Thyroid gland (tissue), 4 donors: ENCODE measurements around the gene DAZL. TPM values are rescaled to one million over a fixed set of nuclear protein-coding genes. Genes with fewer than 3 reads are reported as not detected.

ENCODE experiments used
- DNase-seq, 2 donors: peaks; one replicate each; pipeline ENCODE4 v3.0.0-alpha.2; 2019
- H3K27ac ChIP-seq, 3 donors: fragments of 200-600 bp; sonication (generic); 1 replicate in 2 of 3; 2 replicates in 1 of 3; pipeline ENCODE4 v1.5.1; 2016 to 2019; ENCODE audit warnings: mild to moderate bottlenecking in 1 of 3, moderate library complexity in 1 of 3
- H3K27me3 ChIP-seq: fragments of 200-600 bp; sonication (generic); one replicate; pipeline ENCODE4 v1.5.1; 2019
- H3K36me3 ChIP-seq, 2 donors: fragments of 200-600 bp; sonication (generic); one replicate each; pipeline ENCODE4 v1.5.1; 2016 to 2019
- H3K4me1 ChIP-seq, 2 donors: fragments of 200-600 bp; sonication (generic); one replicate each; pipeline ENCODE4 v1.5.1; 2017 to 2019
- H3K4me3 ChIP-seq, 3 donors: fragments of 200-600 bp; sonication (generic); replicated peaks in 1 of 3; 1 replicate in 2 of 3; 2 replicates in 1 of 3; pipeline ENCODE4 v1.5.1; 2016; ENCODE audit warnings: mild to moderate bottlenecking in 1 of 3
- H3K9me3 ChIP-seq: fragments of 200-600 bp; sonication (generic); one replicate; pipeline ENCODE4 v1.5.1; 2017
- CTCF ChIP-seq, 6 experiments: fragments of 200-600 bp in 3 of 6; fragments of 450-650 bp in 3 of 6; sonication (generic) in 3 of 6; IDR thresholded peaks; one replicate each; pipeline ENCODE4 v1.5.1; 2016 to 2019; ENCODE audit warnings: antibody characterized with exemption in 6 of 6, mild to moderate bottlenecking in 2 of 6, inconsistent platforms in 1 of 6, moderate library complexity in 1 of 6
- POLR2A ChIP-seq, 2 donors: fragments of 450-650 bp; IDR thresholded peaks; one replicate each; pipeline ENCODE4 v1.6.1; 2017; ENCODE audit warnings: antibody characterized with exemption in 2 of 2, mild to moderate bottlenecking in 2 of 2, moderate library complexity in 1 of 2
- WGBS, 2 donors: methylation state at CpG; one replicate each; pipeline ENCODE4 v1.1.5; 2017; 5-methylcytosine and 5-hydroxymethylcytosine counted together
- intact Hi-C: fragments of 100-400 bp; cut with DNase I; formaldehyde crosslinking; loops from one replicate; pipeline ENCODE4 v1.15.1; 2023
- total RNA-seq, 4 donors: library from RNA; depleted of rRNA; stranded (reverse); fragments of >200 nt; gene quantifications; one replicate each; pipeline ENCODE4 v1.2.3, GENCODE V29; 2016

Gene DAZL
- under 1 TPM in 1 of 4 donors, not detected in 3; 0.27 TPM for total RNA-seq

DNA sequence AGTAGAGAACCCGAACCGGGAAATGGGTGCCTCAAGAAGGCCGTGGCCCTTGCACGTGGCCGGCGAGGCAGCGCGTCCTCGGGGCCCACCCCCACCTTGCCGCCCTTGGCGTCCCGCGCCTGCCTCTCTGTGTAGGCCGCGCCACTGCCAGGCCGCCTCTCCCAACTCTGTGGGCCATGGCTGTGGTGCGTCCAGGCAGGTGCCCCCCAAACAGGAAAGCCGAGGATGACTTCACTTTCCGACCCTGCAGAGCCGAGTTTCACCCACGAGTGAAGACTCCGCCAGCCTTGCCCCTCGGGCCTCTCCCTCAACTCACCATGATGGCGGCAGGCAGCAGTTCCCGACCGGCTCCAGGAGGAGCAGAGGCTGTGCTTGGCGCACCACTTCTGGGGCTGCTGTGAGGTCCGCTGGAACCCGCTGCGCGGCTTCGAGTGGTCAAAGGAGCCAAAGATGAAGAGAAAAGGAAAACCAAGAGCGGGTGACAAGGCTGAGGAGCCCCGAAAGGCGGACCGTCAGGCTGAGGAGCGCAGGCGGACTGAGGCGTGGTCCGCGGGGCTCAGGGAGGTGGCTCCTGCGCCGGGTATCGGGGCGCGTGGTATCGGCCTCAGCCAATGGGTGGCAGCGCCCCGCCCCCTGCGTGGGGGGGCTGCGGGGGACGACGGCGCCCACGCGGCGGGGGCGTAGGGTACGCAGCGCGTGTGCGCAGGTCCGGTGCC, at the start of gene DAZL:
TSS of gene DAZL (minus strand) at position 537 of the 716 bp plus-strand sequence. CDS start at position 319, 218 bp downstream.
- H3K27me3 ChIP-seq, result no peaks in the 10 kb centered on the region
- no peaks in the 10 kb centered on the region for H3K36me3 ChIP-seq
- TF ChIP-seq CTCF (IDR thresholded peaks at IDR 0.05) (no peak), POLR2A (IDR thresholded peaks at IDR 0.05) (no peak)
- H3K4me1 ChIP-seq, result no peaks in the 10 kb centered on the region
- DNase-seq, result no peak
- H3K9me3 ChIP-seq, result no peaks in the 10 kb centered on the region
- H3K4me3 ChIP-seq, result no peak within 1 kb of the TSS
- no peak within 1 kb of the TSS for H3K27ac ChIP-seq
- WGBS, 2 donors, result 95 to 96% methylated on average over 50 to 56 of the region's 63 CpGs
- intact Hi-C loops, result loop anchor here (5.0 to 10.0 kb wide), 3 partner anchors 427 to 810 kb away; no protein-coding TSS in a partner anchor

DNA sequence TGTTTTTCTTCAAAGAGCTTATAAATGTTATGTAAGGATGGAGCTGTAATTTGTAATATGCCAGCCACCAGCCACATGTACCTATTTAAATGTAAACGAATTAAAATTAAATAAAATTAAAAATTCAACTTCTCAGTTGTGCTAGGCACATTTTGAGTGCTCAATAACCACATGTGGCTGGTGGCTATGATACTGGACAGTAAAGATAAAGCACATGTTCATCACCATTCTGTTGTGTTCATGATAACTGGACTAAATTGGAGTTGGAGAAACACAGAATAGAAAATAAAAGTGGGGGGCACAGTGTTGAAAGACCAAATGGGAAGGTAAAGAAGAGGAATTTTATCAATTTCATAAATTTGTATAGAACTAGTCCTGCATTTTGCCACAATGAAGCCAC, 49.8 kb upstream of the DAZL start:
- WGBS, 2 donors, result 54 to 59% methylated on average over 1 of the region's 1 CpG

DNA sequence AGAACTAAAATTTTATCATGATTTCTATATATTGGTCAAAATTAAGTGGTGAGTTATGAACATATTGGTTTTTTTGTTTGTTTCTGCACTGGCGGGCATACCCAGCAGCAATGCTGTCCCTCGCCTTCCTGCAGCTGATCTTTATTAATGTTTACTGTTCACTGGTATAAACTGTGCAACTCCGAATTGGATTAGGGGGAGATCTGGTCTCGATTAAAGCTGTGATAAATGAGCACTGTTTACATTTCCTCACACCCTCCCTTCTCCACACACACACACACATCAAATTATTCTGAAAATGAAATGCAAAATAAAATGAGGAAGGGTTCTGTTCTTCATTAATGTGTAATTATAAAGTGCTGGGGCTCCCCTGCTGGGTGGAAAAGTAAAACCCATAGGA, 48.5 kb upstream of the DAZL start:
- TF ChIP-seq CTCF (IDR thresholded peaks at IDR 0.05) (no peak), POLR2A (IDR thresholded peaks at IDR 0.05) (no peak)
- no peaks in the 10 kb centered on the region for H3K9me3 ChIP-seq
- no peak overlapping the region for H3K27ac ChIP-seq
- no peak for DNase-seq
- H3K4me3 ChIP-seq, result no peak overlapping the region
- no peaks in the 10 kb centered on the region for H3K27me3 ChIP-seq
- WGBS, 2 donors, result 83 to 86% methylated on average over 4 of the region's 4 CpGs
- intact Hi-C loops, result no loop called here
- H3K36me3 ChIP-seq, result no peaks in the 10 kb centered on the region
- no peaks in the 10 kb centered on the region for H3K4me1 ChIP-seq

More for the DNA sequence above, 49.8 kb upstream of the DAZL start:
- Histone ChIP-seq H3K36me3 (no peaks in the 10 kb centered on the region), H3K27ac (no peak overlapping the region), H3K9me3 (no peaks in the 10 kb centered on the region), H3K4me1 (no peaks in the 10 kb centered on the region), H3K27me3 (no peaks in the 10 kb centered on the region), H3K4me3 (no peak overlapping the region)
- TF ChIP-seq POLR2A (IDR thresholded peaks at IDR 0.05), result no peak
- TF ChIP-seq CTCF (IDR thresholded peaks at IDR 0.05), result no peak
- intact Hi-C loops, result no loop called here
- DNase-seq, result no peak

GRCh38 chr3:16647668-16648067, 42.4 kb upstream of the DAZL start:
- 79 to 89% methylated on average over 4 of the region's 4 CpGs for WGBS, 2 donors
- no peak for TF ChIP-seq CTCF (IDR thresholded peaks at IDR 0.05)
- TF ChIP-seq POLR2A (IDR thresholded peaks at IDR 0.05), result no peak
- intact Hi-C loops, result no loop called here
- Histone ChIP-seq H3K4me1 (no peaks in the 10 kb centered on the region), H3K27me3 (no peaks in the 10 kb centered on the region), H3K27ac (no peak overlapping the region), H3K4me3 (no peak overlapping the region), H3K9me3 (no peaks in the 10 kb centered on the region), H3K36me3 (no peaks in the 10 kb centered on the region)
- DNase-seq, result no peak

- intact Hi-C loops, result no loop called here
- Histone ChIP-seq H3K36me3 (no peaks in the 10 kb centered on the region), H3K27me3 (no peaks in the 10 kb centered on the region), H3K4me1 (no peaks in the 10 kb centered on the region), H3K27ac (no peak overlapping the region), H3K4me3 (no peak overlapping the region), H3K9me3 (no peaks in the 10 kb centered on the region)
- WGBS, 2 donors, result 56 to 80% methylated on average over 2 of the region's 2 CpGs
- no peak for TF ChIP-seq POLR2A (IDR thresholded peaks at IDR 0.05)
- no peak for TF ChIP-seq CTCF (IDR thresholded peaks at IDR 0.05)
- DNase-seq, result no peak
Measured at GRCh38 chr3:16639806-16640205, 34.6 kb upstream of the DAZL start.
